Osteocyte (in vitro differentiated cells): ENCODE measurements around the gene PDAP1. TPM values are rescaled to one million over a fixed set of nuclear protein-coding genes. Genes with fewer than 3 reads are reported as not detected.
"Not testable (repeated sequence)": the region's sequence is repeated elsewhere in the genome, so short reads cannot be mapped to it uniquely, and the experiment has no call there.

Experiments used
- DNase-seq: peaks from one replicate; pipeline ENCODE4 v3.0.0; 2021; ENCODE audit warnings: mixed read lengths; ENCODE audit not compliant: unreplicated experiment; ENCODE audit errors: extremely low spot score
- H3K27ac Mint-ChIP-seq: one replicate; pipeline ENCODE4 v1.8.0; 2021; ENCODE audit warnings: mild to moderate bottlenecking, mixed read lengths; ENCODE audit not compliant: unreplicated experiment
- H3K27me3 Mint-ChIP-seq: one replicate; pipeline ENCODE4 v1.8.0; 2021; ENCODE audit warnings: mixed read lengths; ENCODE audit not compliant: unreplicated experiment
- H3K36me3 Mint-ChIP-seq: one replicate; pipeline ENCODE4 v1.8.0; 2021; ENCODE audit warnings: mixed read lengths; ENCODE audit not compliant: unreplicated experiment
- H3K4me1 Mint-ChIP-seq: one replicate; pipeline ENCODE4 v1.8.0; 2021; ENCODE audit warnings: mixed read lengths; ENCODE audit not compliant: unreplicated experiment
- H3K4me3 Mint-ChIP-seq: one replicate; pipeline ENCODE4 v1.8.0; 2021; ENCODE audit warnings: mild to moderate bottlenecking, moderate library complexity, mixed read lengths; ENCODE audit not compliant: unreplicated experiment
- H3K9me3 Mint-ChIP-seq: one replicate; pipeline ENCODE4 v1.8.0; 2021; ENCODE audit warnings: mixed read lengths; ENCODE audit not compliant: unreplicated experiment
- total RNA-seq: library from RNA; stranded (reverse); gene quantifications from 2 replicates; pipeline ENCODE4 v1.2.1, GENCODE V29; 2021
- TF ChIP-seq, protein P1 (sequence below): fragments of 200-600 bp; sonication (generic); IDR thresholded peaks from 2 replicates; pipeline ENCODE4 v1.5.0; 2021; ENCODE audit warnings: antibody characterized with exemption, mild to moderate bottlenecking, moderate library complexity

PDAP1 gene
- total RNA-seq, 1 donor from 2014 or later = 107 TPM

DNA sequence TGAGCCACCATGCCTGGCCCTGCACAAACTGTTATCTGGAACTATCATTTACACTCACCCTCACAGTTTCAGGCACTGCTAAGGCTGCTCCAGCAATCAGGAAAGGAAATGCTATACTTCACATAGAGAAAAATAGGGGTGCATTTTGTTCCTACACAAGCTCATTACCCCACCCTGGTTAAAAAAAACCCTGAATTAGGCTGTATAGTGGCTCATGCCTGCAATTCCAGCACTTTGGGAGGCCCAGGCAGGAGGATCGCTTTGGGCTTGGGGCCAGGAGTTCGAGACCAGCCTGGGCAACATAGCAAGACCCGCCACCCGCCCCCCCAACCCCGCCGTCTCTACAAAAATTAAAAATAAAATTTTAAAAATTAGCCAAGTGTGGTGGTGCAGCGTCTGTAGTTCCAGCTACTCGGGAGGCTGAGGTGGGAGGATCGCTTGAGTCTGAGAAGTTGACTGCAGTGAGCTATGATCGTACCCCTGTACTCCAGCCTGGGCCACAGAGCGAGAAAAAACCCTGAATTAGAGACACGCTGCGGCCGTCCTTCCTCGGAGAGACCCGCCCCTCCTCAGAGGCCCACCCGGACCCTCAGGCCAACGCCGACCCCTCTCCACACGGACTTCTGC is 29.7 kb upstream of the PDAP1 start:
- TF ChIP-seq, protein P1, sequence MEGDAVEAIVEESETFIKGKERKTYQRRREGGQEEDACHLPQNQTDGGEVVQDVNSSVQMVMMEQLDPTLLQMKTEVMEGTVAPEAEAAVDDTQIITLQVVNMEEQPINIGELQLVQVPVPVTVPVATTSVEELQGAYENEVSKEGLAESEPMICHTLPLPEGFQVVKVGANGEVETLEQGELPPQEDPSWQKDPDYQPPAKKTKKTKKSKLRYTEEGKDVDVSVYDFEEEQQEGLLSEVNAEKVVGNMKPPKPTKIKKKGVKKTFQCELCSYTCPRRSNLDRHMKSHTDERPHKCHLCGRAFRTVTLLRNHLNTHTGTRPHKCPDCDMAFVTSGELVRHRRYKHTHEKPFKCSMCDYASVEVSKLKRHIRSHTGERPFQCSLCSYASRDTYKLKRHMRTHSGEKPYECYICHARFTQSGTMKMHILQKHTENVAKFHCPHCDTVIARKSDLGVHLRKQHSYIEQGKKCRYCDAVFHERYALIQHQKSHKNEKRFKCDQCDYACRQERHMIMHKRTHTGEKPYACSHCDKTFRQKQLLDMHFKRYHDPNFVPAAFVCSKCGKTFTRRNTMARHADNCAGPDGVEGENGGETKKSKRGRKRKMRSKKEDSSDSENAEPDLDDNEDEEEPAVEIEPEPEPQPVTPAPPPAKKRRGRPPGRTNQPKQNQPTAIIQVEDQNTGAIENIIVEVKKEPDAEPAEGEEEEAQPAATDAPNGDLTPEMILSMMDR = no peak
- H3K27ac Mint-ChIP-seq = peak overlapping the region; percentile 96

DNA sequence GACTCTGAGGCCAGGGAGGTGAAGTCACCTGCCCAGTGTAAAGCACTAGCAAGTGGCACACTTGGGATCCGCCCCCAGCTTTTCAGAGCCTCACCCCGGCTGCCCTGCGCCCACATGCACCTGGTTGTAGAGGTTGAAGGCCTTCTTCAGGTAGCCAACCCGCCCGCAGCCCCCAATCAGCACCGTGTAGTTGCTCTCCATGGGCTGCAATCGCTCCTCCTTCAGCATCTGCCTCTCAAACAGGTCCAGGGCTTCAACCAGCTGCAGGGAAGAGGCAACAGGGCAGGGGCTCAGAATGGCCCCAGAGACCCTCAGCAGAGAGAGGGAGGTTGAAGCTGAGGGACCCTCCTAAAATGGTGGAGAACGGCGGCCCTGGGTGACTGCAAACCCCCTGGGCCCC is 24.8 kb upstream of the PDAP1 start:
- no peak overlapping the region for H3K4me3 Mint-ChIP-seq
- TF ChIP-seq, protein P1 = no peak
- no peaks in the 10 kb centered on the region for H3K27me3 Mint-ChIP-seq
- DNase-seq = no peak
- peaks cover 2% of the 10 kb centered on the region for H3K4me1 Mint-ChIP-seq
- no peaks in the 10 kb centered on the region for H3K9me3 Mint-ChIP-seq
- no peak overlapping the region for H3K27ac Mint-ChIP-seq
- peaks cover 19% of the 10 kb centered on the region for H3K36me3 Mint-ChIP-seq

More for the DNA sequence above, 29.7 kb upstream of the PDAP1 start:
- no peak for DNase-seq
- Mint-ChIP-seq H3K4me3 (peak overlapping the region; percentile 99), H3K36me3 (peaks cover 21% of the 10 kb centered on the region), H3K9me3 (no peaks in the 10 kb centered on the region), H3K27me3 (no peaks in the 10 kb centered on the region), H3K4me1 (peaks cover 23% of the 10 kb centered on the region)

DNA sequence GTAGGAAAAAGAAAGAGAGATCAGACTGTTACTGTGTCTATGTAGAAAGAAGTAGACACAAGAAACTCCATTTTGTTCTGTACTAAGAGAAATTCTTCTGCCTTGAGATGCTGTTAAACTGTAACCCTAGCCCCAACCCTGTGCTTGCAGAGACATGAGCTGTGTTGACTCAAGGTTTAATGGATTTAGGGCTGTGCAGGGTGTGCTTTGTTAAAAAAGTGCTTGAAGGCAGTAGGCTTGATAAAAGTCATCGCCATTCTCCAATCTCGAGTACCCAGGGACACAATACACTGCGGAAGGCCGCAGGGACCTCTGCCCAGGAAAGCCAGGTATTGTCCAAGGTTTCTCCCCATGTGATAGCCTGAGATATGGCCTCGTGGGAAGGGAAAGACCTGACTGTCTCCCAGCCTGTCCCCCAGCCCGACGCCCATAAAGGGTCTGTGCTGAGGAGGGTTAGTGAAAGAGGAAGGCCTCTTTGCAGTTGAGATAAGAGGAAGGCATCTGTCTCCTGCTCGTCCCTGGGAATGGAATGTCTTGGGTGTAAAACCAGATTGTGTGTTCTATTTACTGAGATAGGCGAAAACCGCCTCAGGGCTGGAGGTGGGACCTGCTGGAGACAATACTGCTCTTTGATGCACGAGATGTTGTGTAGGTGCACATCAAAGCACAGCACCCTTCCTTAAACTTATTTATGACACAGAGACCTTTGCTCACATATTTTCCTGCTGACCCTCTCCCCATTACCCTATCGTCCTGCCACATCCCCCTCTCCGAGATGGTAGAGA is 23.6 kb upstream of the PDAP1 start:
- peaks cover 22% of the 10 kb centered on the region for H3K36me3 Mint-ChIP-seq
- DNase-seq, H3K27me3 Mint-ChIP-seq, H3K4me3 Mint-ChIP-seq, H3K27ac Mint-ChIP-seq, H3K4me1 Mint-ChIP-seq, H3K9me3 Mint-ChIP-seq: not testable (repeated sequence)

DNA sequence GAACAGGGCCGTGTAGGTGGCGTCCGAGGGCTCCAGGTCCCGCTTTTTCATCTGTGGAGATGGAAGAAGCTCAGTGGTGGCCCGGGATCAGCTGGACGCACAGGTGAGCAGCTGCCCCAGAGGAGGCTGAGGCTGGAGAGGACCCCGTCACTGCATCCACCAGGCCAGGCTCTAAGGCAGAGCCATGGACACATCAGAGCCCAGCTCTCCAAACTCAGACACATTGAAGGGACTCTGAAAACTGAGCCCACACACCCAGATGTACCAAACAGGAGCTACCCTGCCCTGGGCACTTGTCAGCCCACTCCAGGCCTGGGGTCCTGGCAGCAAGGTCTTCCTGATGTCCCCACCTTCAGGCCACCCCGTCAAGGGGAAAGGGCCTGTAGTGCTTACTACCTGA is 21.4 kb upstream of the PDAP1 start:
- no peak for DNase-seq
- Mint-ChIP-seq H3K36me3 (peaks cover 21% of the 10 kb centered on the region), H3K9me3 (no peaks in the 10 kb centered on the region), H3K4me3 (no peak overlapping the region), H3K27me3 (no peaks in the 10 kb centered on the region), H3K27ac (no peak overlapping the region), H3K4me1 (no peaks in the 10 kb centered on the region)
- TF ChIP-seq, protein P1 = no peak

DNA sequence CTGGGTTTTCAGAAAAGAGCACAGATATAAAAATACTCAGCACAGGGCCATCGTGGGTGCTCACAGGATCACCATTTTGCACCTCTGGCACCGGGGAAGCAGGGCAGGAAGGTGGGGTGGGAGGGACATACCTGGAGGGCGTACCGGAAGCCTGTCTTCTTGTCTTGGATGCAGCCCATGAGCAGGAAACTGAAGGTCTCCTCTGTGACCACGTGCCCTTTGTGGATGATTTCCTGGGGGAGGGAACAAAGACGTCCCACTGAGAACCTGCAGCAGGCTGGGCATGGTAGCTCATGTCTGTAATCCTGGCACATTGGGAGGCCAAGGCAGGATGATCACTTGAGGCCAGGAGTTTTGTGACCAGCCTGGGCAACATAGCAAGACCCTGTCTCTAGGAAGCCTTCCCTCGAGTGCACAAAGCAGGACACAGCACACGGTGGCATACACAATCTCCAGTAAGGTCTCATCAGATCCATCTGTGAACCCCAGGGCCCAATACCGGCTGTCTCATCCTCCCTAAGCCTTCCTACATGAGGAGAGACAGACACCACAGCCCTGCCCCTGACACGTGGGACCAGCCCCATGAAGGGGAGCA is 20.7 kb upstream of the PDAP1 start:
- DNase-seq = no peak
- H3K9me3 Mint-ChIP-seq = no peaks in the 10 kb centered on the region
- H3K27ac Mint-ChIP-seq = no peak overlapping the region
- TF ChIP-seq, protein P1 = no peak
- H3K4me1 Mint-ChIP-seq = no peaks in the 10 kb centered on the region
- peaks cover 17% of the 10 kb centered on the region for H3K36me3 Mint-ChIP-seq
- H3K27me3 Mint-ChIP-seq = no peaks in the 10 kb centered on the region
- no peak overlapping the region for H3K4me3 Mint-ChIP-seq
